DMS153 treated with DMSO at 0.1 percent for 48 hours (cell line): Measurements from ENCODE around the gene SORBS1.

Experiments used
- DNase-seq: peaks from one replicate; lab custom pipeline; 2025; ENCODE audit not compliant: unreplicated experiment; lab: John Stamatoyannopoulos, UW

SORBS1 gene

DNA sequence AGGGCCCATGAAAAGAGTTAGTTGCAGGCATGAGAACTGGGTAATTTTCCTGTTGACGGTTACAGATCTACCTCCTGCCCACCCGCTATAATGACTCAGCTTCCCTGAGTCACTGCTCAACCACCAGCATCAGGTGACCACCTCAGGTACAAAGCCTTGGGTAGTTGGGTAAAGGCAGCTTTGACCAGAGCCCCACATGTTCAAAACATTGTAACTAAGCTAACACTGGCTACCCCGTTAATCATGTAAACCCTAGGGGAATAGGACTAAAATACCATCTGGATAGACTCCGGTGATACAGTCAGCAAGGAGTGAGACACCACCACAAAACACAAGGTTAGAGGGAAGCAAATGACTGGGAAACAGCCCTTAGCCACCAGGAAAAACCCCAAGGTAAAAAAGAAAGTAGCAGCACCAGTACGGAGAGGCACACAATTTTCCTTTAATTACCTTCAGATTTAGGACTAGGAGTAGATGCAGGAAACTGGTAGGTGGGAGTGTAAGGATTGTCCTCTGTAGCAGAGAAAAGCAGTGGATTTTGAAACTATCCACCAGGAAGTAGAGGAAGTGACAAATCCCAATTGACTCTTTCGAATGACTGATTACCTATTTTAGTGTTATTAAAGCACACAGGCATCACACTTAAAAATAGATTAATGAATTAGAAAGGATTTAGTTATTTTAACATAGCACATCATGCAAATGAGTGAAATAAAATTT lies 166.8 kb downstream of the SORBS1 start:
- DNase-seq: no peak

GRCh38 chr10:95392681-95393164 lies 168.4 kb downstream of the SORBS1 start:
- DNase-seq: no peak

DNA sequence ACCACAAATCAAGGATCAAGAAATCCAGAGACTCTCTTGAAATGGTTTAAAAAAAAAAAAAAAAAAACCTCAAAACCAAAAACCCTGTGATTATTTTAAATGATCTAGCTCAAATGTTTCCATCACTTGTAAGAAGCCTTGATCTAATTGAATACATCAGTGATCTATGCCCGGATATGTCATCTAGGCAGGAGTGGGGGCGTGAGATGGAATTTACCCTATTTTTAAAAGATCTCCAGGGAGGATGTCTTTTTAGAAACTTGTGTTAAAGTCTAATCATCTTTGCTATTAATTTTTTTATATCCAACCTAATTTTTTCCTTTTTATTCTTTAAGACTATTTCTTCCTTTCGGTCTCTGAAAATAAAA lies 169.0 kb downstream of the SORBS1 start:
- DNase-seq: no peak

DNA sequence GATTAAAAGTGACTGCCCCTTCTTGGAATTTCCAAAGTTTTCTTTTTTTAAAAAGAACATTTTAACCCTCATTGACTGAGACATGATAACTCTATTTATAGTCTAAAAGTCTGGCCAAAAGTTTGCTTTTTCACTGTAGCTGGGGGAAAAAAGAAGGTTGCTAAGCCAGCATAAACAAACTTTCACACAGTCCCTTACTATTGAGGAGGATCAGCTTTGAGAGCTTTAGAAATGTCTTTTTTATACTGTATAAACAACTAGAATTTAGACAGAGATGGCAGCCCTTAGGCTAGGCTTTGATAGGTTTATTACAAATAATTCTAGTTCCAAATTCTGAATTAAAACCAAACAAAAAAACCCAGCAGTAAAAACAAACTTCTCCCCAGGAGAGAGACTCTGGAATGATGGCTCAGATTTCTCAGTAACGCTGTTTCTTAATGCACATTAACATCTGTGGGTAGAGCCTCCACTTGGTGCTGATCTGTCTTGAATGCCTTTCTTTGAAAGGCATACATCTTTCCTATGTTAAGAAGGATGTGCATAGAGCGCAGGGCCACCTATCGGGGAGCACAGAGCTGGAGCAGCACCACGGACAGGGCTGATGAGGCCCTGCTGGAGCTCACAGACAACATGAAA lies 169.5 kb downstream of the SORBS1 start:
- DNase-seq: no peak

DNA sequence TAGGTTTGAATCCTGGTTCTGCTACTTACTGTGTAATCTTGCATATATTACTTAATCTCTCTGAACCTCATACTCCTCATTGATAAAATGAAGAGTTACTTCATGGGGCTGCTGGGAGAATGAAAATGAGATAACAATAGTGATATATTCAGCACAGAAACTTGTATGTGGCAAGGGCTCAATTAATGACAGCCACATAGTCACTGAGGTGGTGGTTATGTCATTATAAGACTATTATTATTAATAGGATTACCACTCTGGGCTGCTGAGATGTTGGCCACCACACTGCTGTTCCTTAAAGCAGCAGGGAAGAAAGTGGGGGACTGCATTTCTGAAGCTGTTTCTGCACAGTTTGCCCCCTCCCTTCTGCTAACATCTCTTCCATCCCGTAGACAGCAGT lies 170.0 kb downstream of the SORBS1 start:
- DNase-seq: no peak

- no peak for DNase-seq
These were observed 171.2 kb downstream of the SORBS1 start for GRCh38 chr10:95389982-95390381.

DNA sequence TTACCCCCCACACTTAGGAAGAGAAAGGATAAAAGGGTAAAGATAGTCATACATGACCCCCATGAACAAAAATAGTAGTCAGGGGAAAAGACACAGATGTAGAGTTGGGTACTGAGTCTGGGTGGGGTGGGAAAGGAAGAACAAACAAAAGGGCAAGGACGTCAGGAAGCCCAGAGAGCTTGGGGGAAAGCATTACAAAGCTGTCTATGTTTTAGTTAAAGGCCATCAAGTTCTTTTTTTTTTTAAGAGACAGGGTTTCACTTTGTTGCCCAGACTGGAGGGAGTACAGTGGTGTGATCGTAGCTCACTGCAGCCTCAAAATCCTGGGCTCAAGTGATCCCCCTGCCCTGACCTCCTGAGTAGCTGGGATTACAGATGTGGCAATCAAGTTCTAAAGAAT lies 172.0 kb downstream of the SORBS1 start:
- DNase-seq: no peak

GRCh38 chr10:95388539-95388938 lies 172.6 kb downstream of the SORBS1 start:
- DNase-seq: peak; percentile 41

- DNase-seq: no peak
These were observed 173.1 kb downstream of the SORBS1 start for GRCh38 chr10:95388109-95388471.

- DNase-seq: no peak
These were observed 177.0 kb downstream of the SORBS1 start for GRCh38 chr10:95384011-95384704.

DNA sequence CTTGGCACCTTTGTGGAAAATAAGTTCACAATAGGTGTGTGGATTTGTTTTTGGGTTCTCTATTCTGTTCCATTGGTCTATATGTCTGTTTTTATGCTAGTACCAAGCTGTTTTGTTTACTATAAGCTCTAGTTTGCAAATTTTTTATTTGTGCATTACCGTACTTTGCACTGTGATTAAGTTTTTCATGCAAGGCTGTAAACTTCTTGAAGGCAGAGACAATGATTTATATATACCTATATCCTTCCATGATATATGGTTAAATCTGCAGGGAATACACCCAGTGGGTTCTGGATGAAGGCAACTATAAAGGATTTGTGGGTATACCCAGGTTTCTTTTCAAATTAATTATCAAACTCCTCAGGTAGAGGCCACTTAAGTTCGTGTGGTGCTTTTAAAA lies 178.6 kb downstream of the SORBS1 start:
- DNase-seq: no peak

DNA sequence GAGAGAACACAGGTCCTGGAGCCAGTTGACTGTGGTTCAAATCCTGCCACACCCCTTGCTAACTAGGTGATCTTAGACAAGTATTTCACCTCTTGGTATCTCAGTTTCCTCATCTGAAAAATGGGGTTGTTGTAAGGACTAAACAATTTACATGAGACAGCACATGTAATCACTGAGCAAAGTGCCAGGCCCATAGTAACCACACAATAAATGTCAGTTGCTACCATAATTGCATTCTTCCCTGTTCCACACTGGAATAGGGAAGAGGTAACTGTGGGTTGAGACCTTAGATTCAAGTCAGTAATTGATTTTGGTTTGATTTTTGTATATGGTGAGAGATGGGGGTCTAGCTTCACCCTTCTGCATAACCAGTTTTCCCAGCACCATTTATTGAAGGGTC lies 179.0 kb downstream of the SORBS1 start:
- DNase-seq: no peak

- DNase-seq: no peak
These were observed 183.2 kb downstream of the SORBS1 start for GRCh38 chr10:95377950-95378349.

- no peak for DNase-seq
These were observed 185.8 kb downstream of the SORBS1 start for GRCh38 chr10:95375418-95375817.

GRCh38 chr10:95374597-95375209 lies 186.5 kb downstream of the SORBS1 start:
- DNase-seq: peak; percentile 23

GRCh38 chr10:95373660-95374059 lies 187.5 kb downstream of the SORBS1 start:
- no peak for DNase-seq

- DNase-seq: no peak
These were observed 196.8 kb downstream of the SORBS1 start for GRCh38 chr10:95364342-95364741.

GRCh38 chr10:95363303-95363912 lies 197.8 kb downstream of the SORBS1 start:
- peak; percentile 50 for DNase-seq

DNA sequence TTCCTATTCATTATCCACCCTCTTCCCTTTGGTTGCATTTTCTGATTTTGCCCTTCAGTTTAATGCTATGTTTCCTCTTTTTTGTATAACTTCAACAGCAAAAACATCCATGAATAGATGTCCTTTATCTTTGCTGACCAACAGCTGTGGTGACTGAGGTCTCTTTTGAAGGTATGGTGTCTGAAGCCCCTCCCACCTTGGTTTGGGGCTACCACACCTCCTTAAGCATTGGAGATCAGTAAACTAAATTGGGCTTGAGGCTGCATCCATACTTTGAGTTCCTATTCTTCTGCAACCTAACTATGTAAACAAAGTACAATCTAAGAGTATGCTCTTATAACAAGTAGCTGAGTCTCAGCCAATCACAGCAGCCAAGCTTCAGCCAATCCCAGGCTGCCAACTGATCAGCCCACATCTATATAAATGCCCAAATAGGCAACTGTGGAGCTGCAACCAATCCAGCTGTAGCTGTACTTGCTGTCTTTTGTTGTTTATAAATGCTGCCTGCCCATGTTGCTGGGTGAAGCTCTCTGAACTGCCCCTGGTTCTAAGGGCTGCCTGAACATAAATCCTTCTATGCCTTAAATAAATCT lies 201.0 kb downstream of the SORBS1 start:
- DNase-seq: no peak

DNA sequence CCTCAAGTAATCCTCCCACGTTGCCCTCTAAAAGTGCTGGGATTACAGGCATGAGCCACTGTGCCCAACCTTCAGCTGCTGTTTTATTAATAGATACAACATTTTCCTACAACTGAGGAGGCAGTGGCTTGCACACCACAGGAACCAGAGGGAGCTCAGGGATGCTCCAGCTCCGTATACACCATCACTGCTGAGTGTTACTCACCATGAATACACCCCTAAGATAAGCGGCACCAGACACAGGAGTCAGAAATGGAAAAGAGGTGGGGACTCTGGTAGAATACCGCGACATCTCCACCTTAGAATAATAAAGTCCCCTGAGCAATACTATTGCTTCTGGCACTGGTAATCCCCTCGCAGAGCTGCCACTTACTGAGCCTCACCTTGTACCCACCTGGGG lies 201.7 kb downstream of the SORBS1 start:
- DNase-seq: no peak
